ENCODE measurements around the gene CFAP206. TPM values are rescaled to one million over a fixed set of nuclear protein-coding genes. Genes with fewer than 3 reads are reported as not detected.

CFAP206 gene
- total and polyA plus RNA-seq, 4 experiments from 2014 or later = 0.25 TPM; not detected in 3

- H3K27ac Mint-ChIP-seq = no peak overlapping the region
- ChIA-PET POLR2A (ENCODE audit: partially characterized antibody) (no interaction called here), CTCF (ENCODE audit: partially characterized antibody) (no interaction called here)
- Histone ChIP-seq H3K27ac (ENCODE audit: low read depth, low read length) (no peak overlapping the region), H3K27me3 (ENCODE audit: insufficient read depth, low read length) (peaks cover 2% of the 10 kb centered on the region), H3K36me3 (ENCODE audit: insufficient read depth, low read length) (no peaks in the 10 kb centered on the region), H3K9me3 (ENCODE audit: control insufficient read depth in 1 of 2, low read length in 2 of 2) (no peaks in the 10 kb centered on the region), H3K4me1 (ENCODE audit: insufficient read depth, low read length) (no peaks in the 10 kb centered on the region), H3K4me3 (ENCODE audit: low read length in 2 of 2) (no peak overlapping the region)
- intact Hi-C loops (cut with micrococcal nuclease) = no loop called here
- H3K4me3 Mint-ChIP-seq = no peak overlapping the region
- no peaks in the 10 kb centered on the region for H3K36me3 Mint-ChIP-seq
- H3K4me1 Mint-ChIP-seq = no peaks in the 10 kb centered on the region
- no peak for DNase-seq
- peaks cover 0 to 7% (median 0%) of the 10 kb centered on the region in 8 donors for H3K9me3 Mint-ChIP-seq
- peaks cover 12 to 21% of the 10 kb centered on the region in 2 donors for H3K27me3 Mint-ChIP-seq
Observed at GRCh38 chr6:87465051-87465450, 57.3 kb downstream of the CFAP206 start.

DNA sequence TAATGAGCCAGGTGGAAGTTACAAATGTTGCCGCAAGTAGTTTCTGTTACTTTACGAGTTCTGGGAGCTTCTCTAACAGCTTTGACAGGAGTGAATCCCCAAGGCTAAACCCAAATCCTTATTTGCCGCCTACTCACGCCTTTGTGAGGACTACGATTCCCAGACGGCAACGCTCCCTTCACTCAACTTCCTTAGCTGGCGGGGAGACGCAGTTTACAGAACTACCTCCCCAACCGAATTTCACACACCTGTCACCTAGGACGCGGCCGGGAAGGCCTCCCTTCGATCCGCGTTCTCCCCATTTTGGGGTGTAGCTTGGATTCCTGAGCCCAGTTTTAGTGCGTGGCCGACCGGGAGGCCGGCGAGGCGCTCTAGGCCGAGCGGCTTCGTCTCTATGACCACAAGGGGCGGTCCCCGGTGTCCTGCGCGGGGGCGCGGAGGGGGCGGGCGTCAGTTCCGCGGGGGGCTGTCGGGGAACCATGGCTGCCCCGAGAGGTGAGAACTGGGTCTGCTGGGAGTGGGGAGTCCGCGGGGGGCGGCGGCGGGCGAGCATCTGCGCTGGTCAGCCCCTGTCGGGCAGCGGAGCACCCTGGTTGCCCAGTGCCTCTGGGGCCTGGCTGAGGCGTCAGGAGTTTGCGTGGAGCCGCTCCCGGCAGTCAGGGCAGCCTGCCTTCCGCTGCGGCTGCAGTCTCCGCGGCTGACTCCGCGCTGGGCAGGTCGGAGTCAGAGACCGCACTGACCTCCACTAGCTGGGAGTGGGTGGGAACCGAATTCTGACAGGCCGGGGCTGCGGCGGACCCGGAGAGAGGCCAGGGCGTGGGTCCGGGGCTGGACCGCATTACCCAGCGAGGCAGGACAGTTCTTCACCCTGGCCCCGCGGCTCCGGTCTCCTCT lies 65.0 kb downstream of the CFAP206 start, which contains the start of gene SLC35A1:
Gene SLC35A1, plus strand, starts transcription at position 450 of the 894 bp plus-strand sequence. Its CDS starts 30 bp downstream, at position 480.
- POLR2A ChIA-PET (ENCODE audit: partially characterized antibody) = interaction anchor here (0.8 to 2.9 kb wide), 7 partner anchors 18 to 1608 kb away, joined by 3 to 14 read pairs (median 7); partner anchors contain the start of genes CFAP206, ORC3, PNRC1 and RARS2
- H3K27ac Mint-ChIP-seq = peak within 1 kb of the TSS; percentile 93 to 100 (median 100)

DNA sequence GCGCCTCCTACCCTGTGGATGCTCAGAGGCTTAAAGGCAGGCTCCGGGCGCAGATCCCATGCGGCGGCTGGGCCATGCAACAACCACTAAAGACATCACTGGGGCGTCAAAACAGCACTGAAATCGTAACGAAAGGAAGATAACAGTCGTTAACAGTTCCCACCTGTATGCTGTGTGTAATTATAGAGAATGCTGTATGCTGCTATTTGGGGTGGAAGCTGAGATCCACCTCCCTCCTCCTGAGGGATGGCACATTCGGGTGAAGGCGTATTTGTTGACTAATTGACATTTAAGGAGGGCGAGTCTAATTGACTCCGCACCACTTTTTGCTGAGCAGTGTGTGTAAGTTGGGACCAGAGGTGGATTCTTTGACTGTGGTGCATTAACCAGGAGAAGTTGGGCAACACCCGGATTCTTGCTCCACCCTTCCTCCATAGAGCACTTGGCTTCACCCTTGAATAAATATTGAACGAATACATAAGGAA lies 65.7 kb downstream of the CFAP206 start:
- Mint-ChIP-seq H3K36me3 (peaks cover 8 to 10% of the 10 kb centered on the region in 2 donors), H3K27ac (peak overlapping the region; percentile 93 to 100 (median 100)), H3K9me3 (peaks cover 0 to 2% (median 0%) of the 10 kb centered on the region in 8 donors), H3K4me3 (peak overlapping the region; percentile 97 to 99 (median 99)), H3K27me3 (no peaks in the 10 kb centered on the region), H3K4me1 (peaks cover 9 to 27% (median 17%) of the 10 kb centered on the region in 4 donors)
- H3K9me3 ChIP-seq (ENCODE audit: control insufficient read depth in 1 of 2, low read length in 2 of 2) = no peaks in the 10 kb centered on the region
- ChIA-PET CTCF (ENCODE audit: partially characterized antibody) (no interaction called here), POLR2A (ENCODE audit: partially characterized antibody) (interaction anchor here (1.4 to 2.9 kb wide), 5 partner anchors 17 to 321 kb away, joined by 3 to 14 read pairs (median 8); partner anchors contain the start of genes CFAP206, ORC3, RARS2 and SMIM8)
- peak in 3 of 5 donors; percentile 62 to 68 (median 65) for DNase-seq
- H3K27me3 ChIP-seq (ENCODE audit: insufficient read depth, low read length) = no peaks in the 10 kb centered on the region
- intact Hi-C loops (cut with micrococcal nuclease) = loop anchor here (1.0 to 5.0 kb wide), 3 partner anchors 81 to 229 kb away; partner anchors contain the start of genes AKIRIN2 and ORC3
- H3K36me3 ChIP-seq (ENCODE audit: insufficient read depth, low read length) = no peaks in the 10 kb centered on the region
- peaks cover 18% of the 10 kb centered on the region for H3K4me1 ChIP-seq (ENCODE audit: insufficient read depth, low read length)
- H3K4me3 ChIP-seq (ENCODE audit: low read length in 2 of 2) = peak overlapping the region; percentile 67 to 72
- peak overlapping the region; percentile 94 for H3K27ac ChIP-seq (ENCODE audit: low read depth, low read length)

More for the DNA sequence above, 65.0 kb downstream of the CFAP206 start, which contains the start of gene SLC35A1:
- peak within 1 kb of the TSS; percentile 97 to 99 (median 99) for H3K4me3 Mint-ChIP-seq
- peaks cover 9 to 27% (median 16%) of the 10 kb centered on the region in 4 donors for H3K4me1 Mint-ChIP-seq
- Histone ChIP-seq H3K4me1 (ENCODE audit: insufficient read depth, low read length) (peaks cover 18% of the 10 kb centered on the region), H3K9me3 (ENCODE audit: control insufficient read depth in 1 of 2, low read length in 2 of 2) (no peaks in the 10 kb centered on the region), H3K36me3 (ENCODE audit: insufficient read depth, low read length) (no peaks in the 10 kb centered on the region), H3K4me3 (ENCODE audit: low read length in 2 of 2) (peak within 1 kb of the TSS; percentile 67 to 72), H3K27me3 (ENCODE audit: insufficient read depth, low read length) (no peaks in the 10 kb centered on the region), H3K27ac (ENCODE audit: low read depth, low read length) (peak within 1 kb of the TSS; percentile 94)
- DNase-seq = peak; percentile 80 to 92 (median 86)
- intact Hi-C loops (cut with micrococcal nuclease) = loop anchor here (1.0 to 5.0 kb wide), 5 partner anchors 64 to 317 kb away; partner anchors contain the start of genes AKIRIN2, ORC3 and ZNF292
- H3K36me3 Mint-ChIP-seq = peaks cover 2 to 3% of the 10 kb centered on the region in 2 donors
- peaks cover 0 to 2% (median 0%) of the 10 kb centered on the region in 8 donors for H3K9me3 Mint-ChIP-seq
- H3K27me3 Mint-ChIP-seq = peaks cover 0 to 2% of the 10 kb centered on the region in 2 donors
- CTCF ChIA-PET (ENCODE audit: partially characterized antibody) = interaction anchor here (0.9 to 3.6 kb wide), 2 partner anchors 65 to 150 kb away, joined by 3 to 11 read pairs; partner anchors contain the start of genes CFAP206 and SMIM8

DNA sequence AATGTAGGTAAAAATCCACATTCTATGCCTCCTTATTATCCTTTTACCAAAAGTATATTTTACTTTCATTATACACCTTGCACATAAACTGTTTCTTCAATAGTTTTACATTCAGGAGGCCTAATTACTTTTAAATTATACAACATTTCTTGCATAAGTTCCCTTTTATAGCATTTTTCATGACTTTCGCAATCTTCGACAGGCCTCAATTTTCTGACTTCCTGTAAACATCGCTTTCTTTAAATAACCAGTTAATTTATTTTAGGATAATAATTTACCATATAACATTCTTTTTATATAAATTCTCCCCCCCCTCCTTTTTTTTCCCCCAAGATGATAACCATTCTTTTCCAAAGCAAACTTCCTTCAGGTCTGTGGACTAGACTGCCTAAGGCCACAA lies 74.2 kb downstream of the CFAP206 start:
- Histone ChIP-seq H3K9me3 (ENCODE audit: control insufficient read depth in 1 of 2, low read length in 2 of 2) (no peaks in the 10 kb centered on the region), H3K27ac (ENCODE audit: low read depth, low read length) (no peak overlapping the region), H3K4me1 (ENCODE audit: insufficient read depth, low read length) (no peaks in the 10 kb centered on the region), H3K27me3 (ENCODE audit: insufficient read depth, low read length) (no peaks in the 10 kb centered on the region), H3K4me3 (ENCODE audit: low read length in 2 of 2) (no peak overlapping the region), H3K36me3 (ENCODE audit: insufficient read depth, low read length) (peaks cover 4% of the 10 kb centered on the region)
- no peaks in the 10 kb centered on the region for H3K9me3 Mint-ChIP-seq
- intact Hi-C loops (cut with micrococcal nuclease) = no loop called here
- H3K4me3 Mint-ChIP-seq = no peak overlapping the region
- H3K27ac Mint-ChIP-seq = no peak overlapping the region
- no peak for DNase-seq
- peaks cover 20 to 34% of the 10 kb centered on the region in 2 donors for H3K36me3 Mint-ChIP-seq
- ChIA-PET POLR2A (ENCODE audit: partially characterized antibody) (no interaction called here), CTCF (ENCODE audit: partially characterized antibody) (no interaction called here)
- peaks cover 0 to 12% (median 9%) of the 10 kb centered on the region in 4 donors for H3K4me1 Mint-ChIP-seq
- H3K27me3 Mint-ChIP-seq = no peaks in the 10 kb centered on the region

DNA sequence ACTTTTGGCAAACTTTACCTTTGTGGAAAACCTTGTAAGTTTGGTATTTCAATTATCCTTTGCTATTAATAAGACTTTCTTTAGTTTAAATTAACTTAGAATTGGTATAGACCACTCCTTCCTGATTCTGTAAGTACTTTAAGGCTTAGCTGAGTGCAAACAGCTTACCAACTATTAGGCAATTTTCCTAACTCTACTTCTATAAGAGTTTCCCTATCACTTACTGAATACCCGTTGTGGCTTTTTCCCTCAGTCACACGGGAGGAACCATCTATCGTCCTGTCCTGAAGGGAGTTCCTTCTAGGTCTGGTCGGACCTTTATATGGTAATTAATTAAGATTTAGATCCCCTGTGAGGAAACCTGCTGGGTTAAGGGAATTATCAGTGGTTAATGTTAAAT lies 74.6 kb downstream of the CFAP206 start:
- Histone ChIP-seq H3K27ac (ENCODE audit: low read depth, low read length) (no peak overlapping the region), H3K36me3 (ENCODE audit: insufficient read depth, low read length) (peaks cover 4% of the 10 kb centered on the region), H3K4me1 (ENCODE audit: insufficient read depth, low read length) (no peaks in the 10 kb centered on the region), H3K4me3 (ENCODE audit: low read length in 2 of 2) (no peak overlapping the region), H3K27me3 (ENCODE audit: insufficient read depth, low read length) (no peaks in the 10 kb centered on the region), H3K9me3 (ENCODE audit: control insufficient read depth in 1 of 2, low read length in 2 of 2) (no peaks in the 10 kb centered on the region)
- H3K27me3 Mint-ChIP-seq = no peaks in the 10 kb centered on the region
- peaks cover 0 to 12% (median 10%) of the 10 kb centered on the region in 4 donors for H3K4me1 Mint-ChIP-seq
- ChIA-PET CTCF (ENCODE audit: partially characterized antibody) (no interaction called here), POLR2A (ENCODE audit: partially characterized antibody) (no interaction called here)
- no peak for DNase-seq
- H3K4me3 Mint-ChIP-seq = no peak overlapping the region
- no peaks in the 10 kb centered on the region for H3K9me3 Mint-ChIP-seq
- intact Hi-C loops (cut with micrococcal nuclease) = no loop called here
- H3K36me3 Mint-ChIP-seq = peaks cover 20 to 34% of the 10 kb centered on the region in 2 donors
- H3K27ac Mint-ChIP-seq = no peak overlapping the region

DNA sequence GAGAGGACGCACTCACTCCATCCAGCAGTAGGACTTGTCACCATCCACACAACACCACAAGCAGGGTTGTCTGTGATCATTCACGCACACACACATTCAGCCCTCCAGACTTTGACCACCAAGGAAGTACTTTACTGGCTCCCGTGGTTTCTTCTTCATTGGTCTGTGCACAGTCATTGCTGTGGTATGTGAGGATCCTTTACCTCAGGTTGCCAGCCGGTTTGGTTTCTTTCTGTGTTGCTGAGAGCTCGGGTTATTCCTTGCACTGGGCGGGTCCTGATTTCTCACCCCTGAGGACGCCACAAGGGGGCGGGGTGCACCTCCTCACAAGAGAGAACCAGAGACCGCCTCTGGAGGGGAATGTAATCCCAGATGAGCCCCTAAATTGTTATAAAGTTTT lies 76.2 kb downstream of the CFAP206 start:
- intact Hi-C loops (cut with micrococcal nuclease) = no loop called here
- Mint-ChIP-seq H3K36me3 (peaks cover 11 to 21% of the 10 kb centered on the region in 2 donors), H3K27ac (peak overlapping the region in 3 of 7 donors; percentile 21 to 73 (median 31)), H3K9me3 (no peaks in the 10 kb centered on the region), H3K4me3 (no peak overlapping the region), H3K27me3 (no peaks in the 10 kb centered on the region), H3K4me1 (peaks cover 0 to 12% (median 8%) of the 10 kb centered on the region in 4 donors)
- Histone ChIP-seq H3K36me3 (ENCODE audit: insufficient read depth, low read length) (peaks cover 4% of the 10 kb centered on the region), H3K27me3 (ENCODE audit: insufficient read depth, low read length) (no peaks in the 10 kb centered on the region), H3K9me3 (ENCODE audit: control insufficient read depth in 1 of 2, low read length in 2 of 2) (no peaks in the 10 kb centered on the region), H3K27ac (ENCODE audit: low read depth, low read length) (no peak overlapping the region), H3K4me3 (ENCODE audit: low read length in 2 of 2) (no peak overlapping the region), H3K4me1 (ENCODE audit: insufficient read depth, low read length) (no peaks in the 10 kb centered on the region)
- CTCF ChIA-PET (ENCODE audit: partially characterized antibody) = no interaction called here
- POLR2A ChIA-PET (ENCODE audit: partially characterized antibody) = no interaction called here
- DNase-seq = peak in 1 of 5 donors; percentile 8

DNA sequence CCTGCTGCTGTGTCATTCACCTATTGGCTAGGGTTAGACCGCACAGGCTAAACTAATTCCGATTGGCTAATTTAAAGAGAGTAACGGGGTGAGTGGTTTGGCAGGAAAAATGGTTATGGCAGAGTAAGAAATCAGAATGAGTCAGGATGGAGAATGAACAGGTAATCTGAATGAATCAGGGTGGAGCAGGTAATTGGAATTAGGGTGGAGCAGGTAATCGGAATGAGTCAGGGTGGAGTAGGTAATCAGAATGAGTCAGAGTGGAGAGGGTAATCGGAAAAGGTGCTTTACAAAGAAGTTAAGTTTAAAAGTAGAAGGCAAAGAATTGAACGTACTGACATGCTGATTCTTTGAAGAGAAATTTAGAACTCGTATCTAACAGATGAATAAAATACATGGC lies 76.7 kb downstream of the CFAP206 start:
- ChIA-PET CTCF (ENCODE audit: partially characterized antibody) (no interaction called here), POLR2A (ENCODE audit: partially characterized antibody) (no interaction called here)
- H3K9me3 Mint-ChIP-seq = no peaks in the 10 kb centered on the region
- no peaks in the 10 kb centered on the region for H3K36me3 ChIP-seq (ENCODE audit: insufficient read depth, low read length)
- no peaks in the 10 kb centered on the region for H3K4me1 ChIP-seq (ENCODE audit: insufficient read depth, low read length)
- H3K4me3 Mint-ChIP-seq = no peak overlapping the region
- H3K27ac ChIP-seq (ENCODE audit: low read depth, low read length) = no peak overlapping the region
- H3K4me3 ChIP-seq (ENCODE audit: low read length in 2 of 2) = no peak overlapping the region
- intact Hi-C loops (cut with micrococcal nuclease) = no loop called here
- H3K4me1 Mint-ChIP-seq = peaks cover 0 to 12% (median 8%) of the 10 kb centered on the region in 4 donors
- no peaks in the 10 kb centered on the region for H3K27me3 Mint-ChIP-seq
- no peaks in the 10 kb centered on the region for H3K9me3 ChIP-seq (ENCODE audit: control insufficient read depth in 1 of 2, low read length in 2 of 2)
- H3K36me3 Mint-ChIP-seq = peaks cover 11 to 15% of the 10 kb centered on the region in 2 donors
- H3K27ac Mint-ChIP-seq = peak overlapping the region in 2 of 7 donors; percentile 19 to 27
- H3K27me3 ChIP-seq (ENCODE audit: insufficient read depth, low read length) = no peaks in the 10 kb centered on the region
- no peak for DNase-seq

All from CD4-positive, alpha-beta memory T cell (primary cell).